CD14-positive monocyte (primary cell): ENCODE data around the gene HSD11B2. TPM values are rescaled to one million over a fixed set of nuclear protein-coding genes. Genes with fewer than 3 reads are reported as not detected.

Experiments
- DNase-seq, 3 donors: peaks; one replicate each; pipeline ENCODE4 v3.0.0-alpha.2; 2011 to 2022
- H2AFZ ChIP-seq: 2 replicates; pipeline ENCODE4 v1.6.0; 2012; ENCODE audit warnings: mild to moderate bottlenecking, low read depth, low read length, inconsistent platforms; ENCODE audit not compliant: insufficient read depth, poor library complexity, severe bottlenecking
- H3K27ac ChIP-seq, 2 donors: 1 replicate in 1 of 2; 2 replicates in 1 of 2; pipeline ENCODE4 v1.5.1; 2012 to 2013; ENCODE audit warnings: low read length in 2 of 2, control low read depth in 1 of 2, inconsistent platforms in 1 of 2, low read depth in 1 of 2, mild to moderate bottlenecking in 1 of 2
- H3K27me3 ChIP-seq, 2 donors: one replicate each; pipeline versions ENCODE4 v1.6.0 to v1.6.1; 2011 to 2013; ENCODE audit warnings: low read length in 2 of 2; ENCODE audit not compliant: control insufficient read depth in 2 of 2, insufficient read depth in 2 of 2
- H3K36me3 ChIP-seq, 2 donors: replicated peaks in 1 of 2; 1 replicate in 1 of 2; 2 replicates in 1 of 2; pipeline versions ENCODE4 v1.5.1 to v1.6.1; 2012 to 2013; ENCODE audit warnings: low read length in 2 of 2, control low read depth in 1 of 2, inconsistent platforms in 1 of 2, mild to moderate bottlenecking in 1 of 2; ENCODE audit not compliant: insufficient read depth in 2 of 2, control insufficient read depth in 1 of 2
- H3K4me1 ChIP-seq, 2 donors: 1 replicate in 1 of 2; 2 replicates in 1 of 2; pipeline versions ENCODE4 v1.5.1 to v1.6.1; 2012 to 2013; ENCODE audit warnings: low read length in 2 of 2, control low read depth in 1 of 2, inconsistent platforms in 1 of 2, mild to moderate bottlenecking in 1 of 2, moderate library complexity in 1 of 2; ENCODE audit not compliant: insufficient read depth in 2 of 2, control insufficient read depth in 1 of 2
- H3K4me2 ChIP-seq: replicated peaks from 2 replicates; pipeline ENCODE3; 2012; ENCODE audit warnings: low read length, moderate library complexity, mild to moderate bottlenecking; ENCODE audit not compliant: poor library complexity, severe bottlenecking; ENCODE audit errors: extremely low read depth
- H3K4me3 ChIP-seq, 3 experiments: fragments of 200-600 bp in 1 of 3; sonication (generic) in 1 of 3; replicated peaks in 1 of 3; 1 replicate in 2 of 3; 2 replicates in 1 of 3; pipeline ENCODE4 v1.5.1; 2011 to 2013; ENCODE audit warnings: low read length in 3 of 3, mild to moderate bottlenecking in 3 of 3, control low read depth in 2 of 3, low read depth in 2 of 3, inconsistent platforms in 1 of 3, moderate library complexity in 1 of 3
- H3K79me2 ChIP-seq: 2 replicates; pipeline ENCODE4 v1.6.0; 2012; ENCODE audit warnings: mild to moderate bottlenecking, control low read depth, inconsistent platforms, low read length, moderate library complexity; ENCODE audit not compliant: insufficient read depth
- H3K9ac ChIP-seq: 2 replicates; pipeline ENCODE4 v1.6.0; 2017; ENCODE audit warnings: low read length, mild to moderate bottlenecking; ENCODE audit not compliant: insufficient read depth, poor library complexity, severe bottlenecking
- H3K9me3 ChIP-seq, 2 donors: replicated peaks in 1 of 2; 1 replicate in 1 of 2; 2 replicates in 1 of 2; pipeline versions ENCODE4 v1.5.1 to v1.6.1; 2012 to 2013; ENCODE audit warnings: low read length in 2 of 2, control low read depth in 1 of 2; ENCODE audit not compliant: control insufficient read depth in 1 of 2, insufficient read depth in 1 of 2
- H4K20me1 ChIP-seq: 2 replicates; pipeline ENCODE4 v1.6.0; 2012; ENCODE audit warnings: mild to moderate bottlenecking, low read length, control low read depth, moderate library complexity; ENCODE audit not compliant: insufficient read depth
- H3K27ac Mint-ChIP-seq, 7 donors: one replicate each; pipeline ENCODE4 v1.8.0; 2020; ENCODE audit warnings: mild to moderate bottlenecking in 7 of 7, mixed read lengths in 7 of 7, moderate library complexity in 6 of 7, inconsistent platforms in 2 of 7
- H3K27me3 Mint-ChIP-seq, 3 donors: one replicate each; pipeline ENCODE4 v1.8.0; 2021 to 2022; ENCODE audit warnings: low read depth in 3 of 3, mild to moderate bottlenecking in 3 of 3, mixed read lengths in 3 of 3, moderate library complexity in 3 of 3, inconsistent platforms in 1 of 3
- H3K36me3 Mint-ChIP-seq, 2 donors: one replicate each; pipeline ENCODE4 v1.8.0; 2020; ENCODE audit warnings: mixed read lengths in 2 of 2, inconsistent platforms in 1 of 2, mild to moderate bottlenecking in 1 of 2
- H3K4me1 Mint-ChIP-seq: one replicate; pipeline ENCODE4 v1.8.0; 2020; ENCODE audit warnings: mild to moderate bottlenecking, mixed read lengths
- H3K4me3 Mint-ChIP-seq, 2 donors: one replicate each; pipeline ENCODE4 v1.8.0; 2020; ENCODE audit warnings: mild to moderate bottlenecking in 2 of 2, mixed read lengths in 2 of 2, moderate library complexity in 1 of 2
- H3K9me3 Mint-ChIP-seq, 7 donors: one replicate each; pipeline ENCODE4 v1.8.0; 2020 to 2022; ENCODE audit warnings: mixed read lengths in 7 of 7, mild to moderate bottlenecking in 6 of 7, moderate library complexity in 6 of 7, inconsistent platforms in 2 of 7
- WGBS: methylation state at CpG from one replicate; pipeline ENCODE4 v1.1.5; 2013; ENCODE audit warnings: missing lambda C conversion rate; ENCODE audit not compliant: insufficient coverage; 5-methylcytosine and 5-hydroxymethylcytosine counted together
- intact Hi-C, 2 donors: fragments of 100-400 bp; cut with micrococcal nuclease; formaldehyde crosslinking; loops; one replicate each; pipeline versions ENCODE4 v1.15.0 to v1.15.1; 2023
- polyA plus RNA-seq, 3 donors: library from polyadenylated mRNA; depleted of rRNA in 1 of 3; unstranded in 2 of 3; stranded (reverse) in 1 of 3; fragments of 300-500 nt in 2 of 3; fragments of >200 nt in 1 of 3; fragmentation: Illumina TruSeq in 2 of 3; gene quantifications; 1 replicate in 2 of 3; 2 replicates in 1 of 3; pipeline ENCODE4 v1.2.3, GENCODE V29; 2012 to 2021
- TF ChIP-seq, protein P1 (sequence below): fragments of 200-600 bp; IDR thresholded peaks from one replicate; pipeline ENCODE4 v1.8.0; 2022; ENCODE audit warnings: antibody characterized with exemption, mild to moderate bottlenecking

Gene HSD11B2
- polyA plus RNA-seq, 3 donors, result not detected

DNA sequence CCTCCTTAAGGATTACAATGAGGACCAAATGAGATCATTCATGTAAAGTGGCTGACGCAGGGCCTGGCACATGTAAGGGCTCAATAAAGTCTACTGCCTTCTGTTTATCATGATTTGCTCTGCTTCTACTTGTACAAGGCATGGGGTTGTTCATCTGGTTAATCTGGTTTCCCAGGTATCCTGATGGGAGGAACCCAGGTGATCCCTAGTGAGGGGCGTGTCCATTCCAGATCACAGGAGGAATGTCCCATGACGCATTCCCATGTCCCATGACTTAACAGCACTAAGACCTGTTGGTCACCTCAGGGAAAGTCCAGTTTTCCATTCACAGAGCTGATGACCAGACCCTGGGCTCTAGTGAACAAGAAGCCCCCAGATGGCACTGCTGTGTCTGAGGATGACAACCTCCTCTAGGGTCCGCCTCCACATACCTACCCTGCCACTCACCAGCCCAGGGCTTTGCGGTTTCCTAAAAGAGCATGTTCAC is 26.1 kb upstream of the HSD11B2 start:
- Mint-ChIP-seq H3K4me3 (no peak overlapping the region), H3K27me3 (peaks cover 2 to 9% (median 7%) of the 10 kb centered on the region in 3 donors), H3K9me3 (peaks cover 0 to 2% (median 0%) of the 10 kb centered on the region in 7 donors), H3K36me3 (no peaks in the 10 kb centered on the region), H3K27ac (no peak overlapping the region), H3K4me1 (peaks cover 12% of the 10 kb centered on the region)
- DNase-seq, result no peak
- Histone ChIP-seq H3K79me2 (no peaks in the 10 kb centered on the region), H3K9ac (no peak overlapping the region), H3K36me3 (no peaks in the 10 kb centered on the region), H3K27ac (no peak overlapping the region), H3K4me3 (no peak overlapping the region), H4K20me1 (no peaks in the 10 kb centered on the region), H3K27me3 (no peaks in the 10 kb centered on the region), H2AFZ (no peak overlapping the region), H3K9me3 (no peaks in the 10 kb centered on the region), H3K4me1 (peaks cover 10 to 12% of the 10 kb centered on the region in 2 donors), H3K4me2 (no peak overlapping the region)
- WGBS, result 97% methylated on average over 4 of the region's 5 CpGs
- TF ChIP-seq, protein P1, sequence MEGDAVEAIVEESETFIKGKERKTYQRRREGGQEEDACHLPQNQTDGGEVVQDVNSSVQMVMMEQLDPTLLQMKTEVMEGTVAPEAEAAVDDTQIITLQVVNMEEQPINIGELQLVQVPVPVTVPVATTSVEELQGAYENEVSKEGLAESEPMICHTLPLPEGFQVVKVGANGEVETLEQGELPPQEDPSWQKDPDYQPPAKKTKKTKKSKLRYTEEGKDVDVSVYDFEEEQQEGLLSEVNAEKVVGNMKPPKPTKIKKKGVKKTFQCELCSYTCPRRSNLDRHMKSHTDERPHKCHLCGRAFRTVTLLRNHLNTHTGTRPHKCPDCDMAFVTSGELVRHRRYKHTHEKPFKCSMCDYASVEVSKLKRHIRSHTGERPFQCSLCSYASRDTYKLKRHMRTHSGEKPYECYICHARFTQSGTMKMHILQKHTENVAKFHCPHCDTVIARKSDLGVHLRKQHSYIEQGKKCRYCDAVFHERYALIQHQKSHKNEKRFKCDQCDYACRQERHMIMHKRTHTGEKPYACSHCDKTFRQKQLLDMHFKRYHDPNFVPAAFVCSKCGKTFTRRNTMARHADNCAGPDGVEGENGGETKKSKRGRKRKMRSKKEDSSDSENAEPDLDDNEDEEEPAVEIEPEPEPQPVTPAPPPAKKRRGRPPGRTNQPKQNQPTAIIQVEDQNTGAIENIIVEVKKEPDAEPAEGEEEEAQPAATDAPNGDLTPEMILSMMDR, result no peak
- intact Hi-C loops, result loop anchor here in 1 of 2 donors (10.0 kb wide), 1 partner anchor 50 kb away; no protein-coding TSS in a partner anchor

DNA sequence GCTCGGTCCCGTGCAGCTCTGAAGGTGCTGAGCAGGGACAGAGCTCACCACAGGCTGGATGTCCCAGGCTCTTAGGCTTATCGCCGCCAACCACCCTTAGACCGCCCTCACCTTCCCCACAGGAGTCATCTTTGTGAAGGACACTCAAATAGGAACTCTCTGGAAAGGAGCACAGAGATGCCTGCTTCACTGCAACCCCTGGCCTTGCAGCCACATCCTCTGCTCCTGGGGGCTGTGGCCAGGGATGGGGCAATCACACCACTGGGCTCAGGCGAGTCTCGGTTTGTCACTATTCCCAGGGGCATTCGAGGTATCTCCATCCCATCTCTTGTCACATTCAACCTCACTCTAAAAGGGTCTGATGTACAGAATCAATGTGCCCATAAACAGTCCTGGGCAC is 25.6 kb upstream of the HSD11B2 start:
- Histone ChIP-seq H3K36me3 (no peaks in the 10 kb centered on the region), H3K9me3 (no peaks in the 10 kb centered on the region), H3K4me3 (no peak overlapping the region), H3K4me1 (peaks cover 10 to 12% of the 10 kb centered on the region in 2 donors), H4K20me1 (no peaks in the 10 kb centered on the region), H3K4me2 (no peak overlapping the region), H2AFZ (no peak overlapping the region), H3K9ac (no peak overlapping the region), H3K27ac (no peak overlapping the region), H3K27me3 (no peaks in the 10 kb centered on the region), H3K79me2 (no peaks in the 10 kb centered on the region)
- H3K4me1 Mint-ChIP-seq, result peaks cover 12% of the 10 kb centered on the region
- no peak overlapping the region for H3K27ac Mint-ChIP-seq
- H3K4me3 Mint-ChIP-seq, result no peak overlapping the region
- H3K36me3 Mint-ChIP-seq, result no peaks in the 10 kb centered on the region
- 81% methylated on average over 5 of the region's 8 CpGs for WGBS
- no peak for DNase-seq
- intact Hi-C loops, result loop anchor here in 1 of 2 donors (10.0 kb wide), 1 partner anchor 51 kb away; no protein-coding TSS in a partner anchor
- H3K9me3 Mint-ChIP-seq, result peaks cover 0 to 2% (median 0%) of the 10 kb centered on the region in 7 donors
- peaks cover 2 to 9% (median 7%) of the 10 kb centered on the region in 3 donors for H3K27me3 Mint-ChIP-seq
- TF ChIP-seq, protein P1, result no peak
